Chondrocyte (in vitro differentiated cells): ENCODE measurements around the gene MEAK7. TPM values are rescaled to one million over a fixed set of nuclear protein-coding genes. Genes with fewer than 3 reads are reported as not detected.

Experiments used
- DNase-seq: peaks from one replicate; pipeline ENCODE4 v3.0.0; 2021; ENCODE audit warnings: mixed read lengths, low spot score
- H3K27ac Mint-ChIP-seq: one replicate; pipeline ENCODE4 v1.8.0; 2021; ENCODE audit warnings: mild to moderate bottlenecking, moderate library complexity, mixed read lengths; ENCODE audit not compliant: unreplicated experiment
- H3K27me3 Mint-ChIP-seq: 2 replicates; pipeline ENCODE4 v1.8.0; 2021; ENCODE audit warnings: low read depth, mixed read lengths
- H3K36me3 Mint-ChIP-seq: 2 replicates; pipeline ENCODE4 v1.8.0; 2021; ENCODE audit warnings: low read depth, mixed read lengths
- H3K4me1 Mint-ChIP-seq: 2 replicates; pipeline ENCODE4 v1.8.0; 2021; ENCODE audit warnings: low read depth, mild to moderate bottlenecking, mixed read lengths
- H3K4me3 Mint-ChIP-seq: one replicate; pipeline ENCODE4 v1.8.0; 2021; ENCODE audit warnings: mild to moderate bottlenecking, moderate library complexity, mixed read lengths; ENCODE audit not compliant: unreplicated experiment
- H3K9me3 Mint-ChIP-seq: 2 replicates; pipeline ENCODE4 v1.8.0; 2021; ENCODE audit warnings: low read depth, mixed read lengths
- total RNA-seq: library from RNA; stranded (reverse); gene quantifications from 3 replicates; pipeline ENCODE4 v1.2.1, GENCODE V29; 2021
- TF ChIP-seq, protein P1 (sequence below): fragments of 200-600 bp; sonication (generic); IDR thresholded peaks from 2 replicates; pipeline ENCODE4 v1.5.0; 2021; ENCODE audit warnings: antibody characterized with exemption, mild to moderate bottlenecking, moderate library complexity

The MEAK7 gene
- total RNA-seq, 1 donor from 2014 or later, result 26.8 TPM

- TF ChIP-seq, protein P1, sequence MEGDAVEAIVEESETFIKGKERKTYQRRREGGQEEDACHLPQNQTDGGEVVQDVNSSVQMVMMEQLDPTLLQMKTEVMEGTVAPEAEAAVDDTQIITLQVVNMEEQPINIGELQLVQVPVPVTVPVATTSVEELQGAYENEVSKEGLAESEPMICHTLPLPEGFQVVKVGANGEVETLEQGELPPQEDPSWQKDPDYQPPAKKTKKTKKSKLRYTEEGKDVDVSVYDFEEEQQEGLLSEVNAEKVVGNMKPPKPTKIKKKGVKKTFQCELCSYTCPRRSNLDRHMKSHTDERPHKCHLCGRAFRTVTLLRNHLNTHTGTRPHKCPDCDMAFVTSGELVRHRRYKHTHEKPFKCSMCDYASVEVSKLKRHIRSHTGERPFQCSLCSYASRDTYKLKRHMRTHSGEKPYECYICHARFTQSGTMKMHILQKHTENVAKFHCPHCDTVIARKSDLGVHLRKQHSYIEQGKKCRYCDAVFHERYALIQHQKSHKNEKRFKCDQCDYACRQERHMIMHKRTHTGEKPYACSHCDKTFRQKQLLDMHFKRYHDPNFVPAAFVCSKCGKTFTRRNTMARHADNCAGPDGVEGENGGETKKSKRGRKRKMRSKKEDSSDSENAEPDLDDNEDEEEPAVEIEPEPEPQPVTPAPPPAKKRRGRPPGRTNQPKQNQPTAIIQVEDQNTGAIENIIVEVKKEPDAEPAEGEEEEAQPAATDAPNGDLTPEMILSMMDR, result no peak
- Mint-ChIP-seq H3K9me3 (no peaks in the 10 kb centered on the region), H3K27ac (peak overlapping the region; percentile 54), H3K4me3 (no peak overlapping the region), H3K36me3 (no peaks in the 10 kb centered on the region), H3K27me3 (no peaks in the 10 kb centered on the region), H3K4me1 (peaks cover 44% of the 10 kb centered on the region)
- no peak for DNase-seq
Measured at GRCh38 chr16:84537491-84538151, 33.2 kb upstream of the MEAK7 start.

GRCh38 chr16:84535851-84536250 is 31.4 kb upstream of the MEAK7 start:
- peaks cover 40% of the 10 kb centered on the region for H3K4me1 Mint-ChIP-seq
- H3K4me3 Mint-ChIP-seq, result no peak overlapping the region
- TF ChIP-seq, protein P1, result no peak
- DNase-seq, result no peak
- no peaks in the 10 kb centered on the region for H3K9me3 Mint-ChIP-seq
- H3K36me3 Mint-ChIP-seq, result no peaks in the 10 kb centered on the region
- H3K27ac Mint-ChIP-seq, result no peak overlapping the region
- no peaks in the 10 kb centered on the region for H3K27me3 Mint-ChIP-seq

DNA sequence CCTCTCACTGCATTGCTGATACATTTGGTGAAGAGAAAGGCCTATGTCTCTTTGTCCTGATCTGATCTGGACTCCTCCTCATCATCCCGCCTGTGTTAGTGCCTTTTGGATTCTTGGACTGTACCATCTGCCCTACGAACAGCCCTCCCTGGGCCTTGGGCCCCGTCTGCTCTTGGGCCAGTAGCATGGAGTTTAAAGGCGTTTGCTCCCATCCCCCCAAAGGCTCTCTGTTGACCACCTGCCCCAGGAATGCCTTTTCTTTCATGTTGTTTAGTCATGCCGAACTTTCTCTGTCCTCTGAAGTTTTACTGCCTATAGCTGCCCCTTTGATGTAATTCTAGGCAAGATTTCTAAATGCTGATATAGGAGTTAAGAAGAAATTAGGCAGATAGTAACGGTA is 30.9 kb upstream of the MEAK7 start:
- H3K4me3 Mint-ChIP-seq, result no peak overlapping the region
- DNase-seq, result no peak
- H3K27me3 Mint-ChIP-seq, result no peaks in the 10 kb centered on the region
- no peaks in the 10 kb centered on the region for H3K9me3 Mint-ChIP-seq
- peaks cover 40% of the 10 kb centered on the region for H3K4me1 Mint-ChIP-seq
- H3K27ac Mint-ChIP-seq, result no peak overlapping the region
- no peaks in the 10 kb centered on the region for H3K36me3 Mint-ChIP-seq
- TF ChIP-seq, protein P1, result no peak

- no peak overlapping the region for H3K4me3 Mint-ChIP-seq
- H3K27me3 Mint-ChIP-seq, result no peaks in the 10 kb centered on the region
- TF ChIP-seq, protein P1, result no peak
- H3K36me3 Mint-ChIP-seq, result peaks cover 3% of the 10 kb centered on the region
- no peaks in the 10 kb centered on the region for H3K9me3 Mint-ChIP-seq
- no peak for DNase-seq
- peaks cover 40% of the 10 kb centered on the region for H3K4me1 Mint-ChIP-seq
- H3K27ac Mint-ChIP-seq, result no peak overlapping the region
Measured at GRCh38 chr16:84534815-84535214, 30.4 kb upstream of the MEAK7 start.

GRCh38 chr16:84532855-84533486 is 28.5 kb upstream of the MEAK7 start:
- TF ChIP-seq, protein P1, result no peak
- DNase-seq, result no peak
- Mint-ChIP-seq H3K4me3 (peak overlapping the region; percentile 22), H3K9me3 (peaks cover 7% of the 10 kb centered on the region), H3K36me3 (peaks cover 5% of the 10 kb centered on the region), H3K4me1 (peaks cover 26% of the 10 kb centered on the region), H3K27ac (peak overlapping the region; percentile 93), H3K27me3 (no peaks in the 10 kb centered on the region)
